ENCODE measurements around the gene ARAF.

The ARAF gene

GRCh38 chrX:47619486-47620302 lies 58.7 kb downstream of the ARAF start, which contains the start of gene SYN1:
SYN1 (minus strand) TSS chrX:47619857; CDS start chrX:47619728, 129 bp downstream.
- peak; percentile 31 for TF ChIP-seq CTCF (IDR thresholded peaks at IDR 0.05; ENCODE audit: low read depth, low read length)
- TF ChIP-seq EZH2phosphoT487 (IDR thresholded peaks at IDR 0.05; ENCODE audit: low read depth): no peak
- H4K20me1 ChIP-seq (ENCODE audit: insufficient read depth, low read length): peaks cover 3% of the 10 kb centered on the region; the same call in 1 of the 2 replicates
- H3K4me1 ChIP-seq (ENCODE audit: low read length): no peaks in the 10 kb centered on the region
- peak within 1 kb of the TSS; percentile 63; the same call in 1 of the 2 replicates for H2AFZ ChIP-seq (ENCODE audit: low read depth, low read length)
- peak within 1 kb of the TSS; percentile 26; the same call in 1 of the 2 replicates for H3K9ac ChIP-seq (ENCODE audit: low read length)
- peak within 1 kb of the TSS; percentile 76 for H3K4me2 ChIP-seq (ENCODE audit: low read length)
- H3K36me3 ChIP-seq (replicated peaks; ENCODE audit: low read depth, low read length): no peaks in the 10 kb centered on the region
- no peak within 1 kb of the TSS for H3K27ac ChIP-seq (ENCODE audit: low read length)
- no peaks in the 10 kb centered on the region for H3K9me3 ChIP-seq (ENCODE audit: insufficient read depth, low read length)
- peak within 1 kb of the TSS; percentile 80 for H3K4me3 ChIP-seq (ENCODE audit: low read length)
- no peaks in the 10 kb centered on the region for H3K79me2 ChIP-seq (ENCODE audit: low read length)
- no peaks in the 10 kb centered on the region for H3K27me3 ChIP-seq (ENCODE audit: low read depth, low read length)

- Histone ChIP-seq H3K4me3 (ENCODE audit: low read length) (peak overlapping the region; percentile 80), H3K27ac (ENCODE audit: low read length) (no peak overlapping the region), H3K9ac (ENCODE audit: low read length) (no peak overlapping the region), H3K79me2 (ENCODE audit: low read length) (no peaks in the 10 kb centered on the region), H3K27me3 (ENCODE audit: low read depth, low read length) (no peaks in the 10 kb centered on the region), H3K9me3 (ENCODE audit: insufficient read depth, low read length) (no peaks in the 10 kb centered on the region), H4K20me1 (ENCODE audit: insufficient read depth, low read length) (peaks cover 3% of the 10 kb centered on the region; the same call in 1 of the 2 replicates), H3K4me2 (ENCODE audit: low read length) (peak overlapping the region; percentile 46), H3K4me1 (ENCODE audit: low read length) (no peaks in the 10 kb centered on the region), H3K36me3 (replicated peaks; ENCODE audit: low read depth, low read length) (no peaks in the 10 kb centered on the region), H2AFZ (ENCODE audit: low read depth, low read length) (no peak overlapping the region)
- TF ChIP-seq CTCF (IDR thresholded peaks at IDR 0.05; ENCODE audit: low read depth, low read length): no peak
These were observed 59.3 kb downstream of the ARAF start for GRCh38 chrX:47620303-47620685.
